ENCODE results near the gene PAQR5.

The PAQR5 gene

GRCh38 chr15:69434238-69434637 lies 135.5 kb downstream of the PAQR5 start:
- Histone ChIP-seq H3K27ac (ENCODE audit: low read length) (no peak overlapping the region), H3K9ac (ENCODE audit: low read depth, low read length) (no peak overlapping the region), H3K4me2 (ENCODE audit: insufficient read depth, low read length) (no peak overlapping the region), H4K20me1 (ENCODE audit: insufficient read depth, low read length) (no peaks in the 10 kb centered on the region), H2AFZ (ENCODE audit: low read depth, low read length) (no peak overlapping the region), H3K79me2 (ENCODE audit: insufficient read depth, low read length) (0 out of 2 replicates have a peak, but pooled peaks cover 3% of the 10 kb centered on the region), H3K27me3 (ENCODE audit: insufficient read depth, low read length, poor library complexity) (no peaks in the 10 kb centered on the region), H3K4me3 (ENCODE audit: low read depth in 1 of 2, low read length in 2 of 2) (no peak overlapping the region), H3K9me3 (ENCODE audit: insufficient read depth, low read length, severe bottlenecking) (no peaks in the 10 kb centered on the region), H3K36me3 (ENCODE audit: insufficient read depth, low read length) (peaks cover 91% of the 10 kb centered on the region), H3K4me1 (ENCODE audit: insufficient read depth, low read length) (no peaks in the 10 kb centered on the region)
- no peak for DNase-seq
- TF ChIP-seq CTCF (IDR thresholded peaks at IDR 0.05; ENCODE audit: borderline replicate concordance, extremely low read depth, low read length, poor library complexity, severe bottlenecking) (no peak), EZH2 (IDR thresholded peaks at IDR 0.05; ENCODE audit: borderline replicate concordance, low read depth, low read length, severe bottlenecking) (no peak)
- ATAC-seq (ENCODE audit: insufficient read depth, low read depth) = no peak

- ATAC-seq (ENCODE audit: insufficient read depth, low read depth) (no peak), DNase-seq (no peak)
- no peak overlapping the region for H3K4me3 ChIP-seq (ENCODE audit: low read depth in 1 of 2, low read length in 2 of 2)
- no peaks in the 10 kb centered on the region for H3K4me1 ChIP-seq (ENCODE audit: insufficient read depth, low read length)
- 0 out of 2 replicates have a peak, but pooled peaks cover 3% of the 10 kb centered on the region for H3K79me2 ChIP-seq (ENCODE audit: insufficient read depth, low read length)
- no peak overlapping the region for H3K4me2 ChIP-seq (ENCODE audit: insufficient read depth, low read length)
- no peak for TF ChIP-seq EZH2 (IDR thresholded peaks at IDR 0.05; ENCODE audit: borderline replicate concordance, low read depth, low read length, severe bottlenecking)
- no peak for TF ChIP-seq CTCF (IDR thresholded peaks at IDR 0.05; ENCODE audit: borderline replicate concordance, extremely low read depth, low read length, poor library complexity, severe bottlenecking)
- peaks cover 91% of the 10 kb centered on the region for H3K36me3 ChIP-seq (ENCODE audit: insufficient read depth, low read length)
- no peaks in the 10 kb centered on the region for H3K27me3 ChIP-seq (ENCODE audit: insufficient read depth, low read length, poor library complexity)
- no peak overlapping the region for H2AFZ ChIP-seq (ENCODE audit: low read depth, low read length)
- H3K27ac ChIP-seq (ENCODE audit: low read length) = no peak overlapping the region
- H4K20me1 ChIP-seq (ENCODE audit: insufficient read depth, low read length) = no peaks in the 10 kb centered on the region
- H3K9ac ChIP-seq (ENCODE audit: low read depth, low read length) = no peak overlapping the region
- no peaks in the 10 kb centered on the region for H3K9me3 ChIP-seq (ENCODE audit: insufficient read depth, low read length, severe bottlenecking)
Observed at GRCh38 chr15:69434679-69435078, 136.0 kb downstream of the PAQR5 start.

DNA sequence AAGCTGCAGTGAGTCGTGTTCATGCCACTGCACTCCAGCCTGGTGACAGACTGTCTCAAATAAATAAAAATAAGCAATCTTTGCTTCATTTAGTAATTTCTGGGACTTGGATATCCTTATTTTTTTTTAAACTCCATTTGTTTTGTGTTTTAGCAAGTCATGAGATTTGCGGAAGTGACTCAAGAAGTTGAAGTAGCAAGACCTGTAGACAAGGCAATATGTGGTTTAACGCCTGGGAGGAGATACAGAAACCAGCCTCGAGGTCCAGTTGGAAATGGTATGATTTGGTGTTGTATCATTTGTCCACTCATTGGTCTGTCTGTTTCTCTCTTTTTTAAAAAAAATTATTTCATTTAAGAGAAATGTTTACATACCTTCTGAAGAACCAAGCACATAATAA lies 137.3 kb downstream of the PAQR5 start:
- no peaks in the 10 kb centered on the region for H4K20me1 ChIP-seq (ENCODE audit: insufficient read depth, low read length)
- H3K36me3 ChIP-seq (ENCODE audit: insufficient read depth, low read length) = peaks cover 91% of the 10 kb centered on the region
- H3K4me2 ChIP-seq (ENCODE audit: insufficient read depth, low read length) = no peak overlapping the region
- DNase-seq (no peak), ATAC-seq (ENCODE audit: insufficient read depth, low read depth) (no peak)
- H3K27me3 ChIP-seq (ENCODE audit: insufficient read depth, low read length, poor library complexity) = no peaks in the 10 kb centered on the region
- H3K4me3 ChIP-seq (ENCODE audit: low read depth in 1 of 2, low read length in 2 of 2) = no peak overlapping the region
- H3K79me2 ChIP-seq (ENCODE audit: insufficient read depth, low read length) = 0 out of 2 replicates have a peak, but pooled peaks cover 3% of the 10 kb centered on the region
- H3K4me1 ChIP-seq (ENCODE audit: insufficient read depth, low read length) = no peaks in the 10 kb centered on the region
- no peaks in the 10 kb centered on the region for H3K9me3 ChIP-seq (ENCODE audit: insufficient read depth, low read length, severe bottlenecking)
- no peak overlapping the region for H3K9ac ChIP-seq (ENCODE audit: low read depth, low read length)
- H2AFZ ChIP-seq (ENCODE audit: low read depth, low read length) = no peak overlapping the region
- no peak overlapping the region for H3K27ac ChIP-seq (ENCODE audit: low read length)
- TF ChIP-seq EZH2 (IDR thresholded peaks at IDR 0.05; ENCODE audit: borderline replicate concordance, low read depth, low read length, severe bottlenecking) (no peak), CTCF (IDR thresholded peaks at IDR 0.05; ENCODE audit: borderline replicate concordance, extremely low read depth, low read length, poor library complexity, severe bottlenecking) (no peak)

- 0 out of 2 replicates have a peak, but pooled peaks cover 3% of the 10 kb centered on the region for H3K79me2 ChIP-seq (ENCODE audit: insufficient read depth, low read length)
- H3K9me3 ChIP-seq (ENCODE audit: insufficient read depth, low read length, severe bottlenecking) = no peaks in the 10 kb centered on the region
- no peak overlapping the region for H3K9ac ChIP-seq (ENCODE audit: low read depth, low read length)
- no peak for DNase-seq
- peaks cover 92% of the 10 kb centered on the region for H3K36me3 ChIP-seq (ENCODE audit: insufficient read depth, low read length)
- H3K4me3 ChIP-seq (ENCODE audit: low read depth in 1 of 2, low read length in 2 of 2) = no peak overlapping the region
- H2AFZ ChIP-seq (ENCODE audit: low read depth, low read length) = no peak overlapping the region
- no peak overlapping the region for H3K4me2 ChIP-seq (ENCODE audit: insufficient read depth, low read length)
- no peak for ATAC-seq (ENCODE audit: insufficient read depth, low read depth)
- no peaks in the 10 kb centered on the region for H3K4me1 ChIP-seq (ENCODE audit: insufficient read depth, low read length)
- TF ChIP-seq CTCF (IDR thresholded peaks at IDR 0.05; ENCODE audit: borderline replicate concordance, extremely low read depth, low read length, poor library complexity, severe bottlenecking) (no peak), EZH2 (IDR thresholded peaks at IDR 0.05; ENCODE audit: borderline replicate concordance, low read depth, low read length, severe bottlenecking) (no peak)
- H4K20me1 ChIP-seq (ENCODE audit: insufficient read depth, low read length) = no peaks in the 10 kb centered on the region
- no peak overlapping the region for H3K27ac ChIP-seq (ENCODE audit: low read length)
- H3K27me3 ChIP-seq (ENCODE audit: insufficient read depth, low read length, poor library complexity) = no peaks in the 10 kb centered on the region
Observed at GRCh38 chr15:69436951-69437350, 138.2 kb downstream of the PAQR5 start.

Measured in DND-41 (cell line).